SU-DHL-6 (cell line): ENCODE measurements around the gene NCEH1.

Experiments
- H2AFZ ChIP-seq: fragments of 200-600 bp; sonication (generic); 2 replicates; pipeline ENCODE4 v1.6.1; 2014; ENCODE audit warnings: low read depth, mild to moderate bottlenecking, moderate library complexity, mixed read lengths, antibody characterized with exemption, low read length; ENCODE audit not compliant: severe bottlenecking
- H3F3A ChIP-seq: fragments of 200-600 bp; shearing (Covaris generic); 2 replicates; pipeline ENCODE4 v1.6.0; 2016; ENCODE audit warnings: antibody characterized with exemption, mild to moderate bottlenecking; ENCODE audit not compliant: insufficient read depth
- H3K27ac ChIP-seq: fragments of 200-600 bp; sonication (generic); 2 replicates; pipeline ENCODE4 v1.5.1; 2016; ENCODE audit warnings: low read depth, mild to moderate bottlenecking, low read length, moderate library complexity, mixed read lengths
- H3K27me3 ChIP-seq: fragments of 200-600 bp; sonication (generic), shearing (Covaris generic); 2 replicates; pipeline ENCODE4 v1.6.0; 2014; ENCODE audit warnings: mild to moderate bottlenecking, low read length
- H3K36me3 ChIP-seq: fragments of 200-600 bp; sonication (generic); 2 replicates; pipeline ENCODE4 v1.6.1; 2014; ENCODE audit warnings: mild to moderate bottlenecking, low read length, mixed read lengths
- H3K4me2 ChIP-seq: fragments of 300-600, 200-600 bp; shearing (Covaris generic), sonication (generic); 2 replicates; pipeline ENCODE4 v1.6.0; 2014; ENCODE audit warnings: low read length, low read depth, mild to moderate bottlenecking; ENCODE audit not compliant: poor library complexity, severe bottlenecking
- H3K4me3 ChIP-seq: fragments of 200-600 bp; sonication (generic); 2 replicates; pipeline ENCODE4 v1.5.1; 2014; ENCODE audit warnings: antibody characterized with exemption, low read length, mild to moderate bottlenecking, mixed read lengths; ENCODE audit not compliant: insufficient read depth, poor library complexity, severe bottlenecking
- H3K79me2 ChIP-seq: fragments of 200-600 bp; sonication (generic); 2 replicates; pipeline ENCODE4 v1.6.1; 2014; ENCODE audit warnings: mild to moderate bottlenecking, low read length, moderate library complexity; ENCODE audit not compliant: insufficient read depth
- H3K9ac ChIP-seq: fragments of 200-600 bp; sonication (generic); 2 replicates; pipeline ENCODE4 v1.7.0; 2014; ENCODE audit warnings: mild to moderate bottlenecking, low read length
- H3K9me2 ChIP-seq: fragments of 200-600 bp; sonication (generic); replicated peaks from 2 replicates; pipeline ENCODE4 v1.6.1; 2014; ENCODE audit warnings: low read length; ENCODE audit not compliant: insufficient read depth
- H3K9me3 ChIP-seq: fragments of 200-600 bp; sonication (generic); 2 replicates; pipeline ENCODE4 v1.6.1; 2014; ENCODE audit warnings: low read length, mixed read lengths; ENCODE audit not compliant: insufficient read depth
- H4K20me1 ChIP-seq: fragments of 200-600 bp; sonication (generic); 2 replicates; pipeline ENCODE4 v1.6.1; 2014; ENCODE audit warnings: low read depth, mild to moderate bottlenecking, antibody characterized with exemption, low read length, moderate library complexity, mixed read lengths
- EZH2phosphoT487 ChIP-seq: fragments of 200-600 bp; sonication (generic), shearing (Covaris generic); conservative IDR thresholded peaks from 2 replicates; pipeline ENCODE4 v1.6.1; 2018; ENCODE audit warnings: mild to moderate bottlenecking, antibody characterized with exemption, low read length, moderate library complexity, mixed read lengths
- TF ChIP-seq, protein P1 (sequence below): fragments of 200-600 bp; sonication (generic); IDR thresholded peaks from one replicate; pipeline ENCODE4 v1.5.1; 2017; ENCODE audit warnings: antibody characterized with exemption, mild to moderate bottlenecking, low read length, moderate library complexity; ENCODE audit not compliant: insufficient read depth, poor library complexity, severe bottlenecking

NCEH1 gene

DNA sequence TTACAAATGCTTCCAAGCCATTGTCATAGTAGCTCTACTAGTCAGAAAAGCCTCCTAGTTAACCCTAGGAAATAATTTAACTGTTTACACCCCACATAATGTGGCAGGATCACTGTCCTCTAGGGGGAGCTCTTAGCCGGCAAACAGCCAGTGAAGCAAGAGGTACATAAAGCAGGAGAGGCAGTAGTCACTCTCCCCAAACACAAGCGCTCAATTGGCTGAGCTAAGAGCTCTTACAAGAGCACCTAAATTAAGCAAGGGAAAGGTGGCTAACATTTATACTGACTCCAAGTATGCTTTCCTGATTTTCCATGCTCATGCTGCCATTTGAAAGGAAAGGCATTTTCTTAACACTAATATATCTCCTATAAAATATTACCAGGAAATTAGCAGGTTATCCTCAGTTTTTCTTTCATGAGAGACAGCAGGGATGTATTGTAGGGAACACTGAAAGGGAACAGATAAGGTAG is 37.6 kb downstream of the NCEH1 start:
- no peaks in the 10 kb centered on the region for H3K9me3 ChIP-seq
- H3F3A ChIP-seq, result no peaks in the 10 kb centered on the region
- H3K4me3 ChIP-seq, result no peak overlapping the region
- no peaks in the 10 kb centered on the region for H3K27me3 ChIP-seq
- no peaks in the 10 kb centered on the region for H3K79me2 ChIP-seq
- H3K36me3 ChIP-seq, result no peaks in the 10 kb centered on the region
- H4K20me1 ChIP-seq, result no peaks in the 10 kb centered on the region
- no peak for TF ChIP-seq EZH2phosphoT487
- TF ChIP-seq, protein P1, sequence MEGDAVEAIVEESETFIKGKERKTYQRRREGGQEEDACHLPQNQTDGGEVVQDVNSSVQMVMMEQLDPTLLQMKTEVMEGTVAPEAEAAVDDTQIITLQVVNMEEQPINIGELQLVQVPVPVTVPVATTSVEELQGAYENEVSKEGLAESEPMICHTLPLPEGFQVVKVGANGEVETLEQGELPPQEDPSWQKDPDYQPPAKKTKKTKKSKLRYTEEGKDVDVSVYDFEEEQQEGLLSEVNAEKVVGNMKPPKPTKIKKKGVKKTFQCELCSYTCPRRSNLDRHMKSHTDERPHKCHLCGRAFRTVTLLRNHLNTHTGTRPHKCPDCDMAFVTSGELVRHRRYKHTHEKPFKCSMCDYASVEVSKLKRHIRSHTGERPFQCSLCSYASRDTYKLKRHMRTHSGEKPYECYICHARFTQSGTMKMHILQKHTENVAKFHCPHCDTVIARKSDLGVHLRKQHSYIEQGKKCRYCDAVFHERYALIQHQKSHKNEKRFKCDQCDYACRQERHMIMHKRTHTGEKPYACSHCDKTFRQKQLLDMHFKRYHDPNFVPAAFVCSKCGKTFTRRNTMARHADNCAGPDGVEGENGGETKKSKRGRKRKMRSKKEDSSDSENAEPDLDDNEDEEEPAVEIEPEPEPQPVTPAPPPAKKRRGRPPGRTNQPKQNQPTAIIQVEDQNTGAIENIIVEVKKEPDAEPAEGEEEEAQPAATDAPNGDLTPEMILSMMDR, result peak; percentile 96
- H2AFZ ChIP-seq, result no peak overlapping the region
- H3K9ac ChIP-seq, result no peak overlapping the region
- no peak overlapping the region for H3K4me2 ChIP-seq
- H3K27ac ChIP-seq, result no peak overlapping the region
- no peaks in the 10 kb centered on the region for H3K9me2 ChIP-seq

DNA sequence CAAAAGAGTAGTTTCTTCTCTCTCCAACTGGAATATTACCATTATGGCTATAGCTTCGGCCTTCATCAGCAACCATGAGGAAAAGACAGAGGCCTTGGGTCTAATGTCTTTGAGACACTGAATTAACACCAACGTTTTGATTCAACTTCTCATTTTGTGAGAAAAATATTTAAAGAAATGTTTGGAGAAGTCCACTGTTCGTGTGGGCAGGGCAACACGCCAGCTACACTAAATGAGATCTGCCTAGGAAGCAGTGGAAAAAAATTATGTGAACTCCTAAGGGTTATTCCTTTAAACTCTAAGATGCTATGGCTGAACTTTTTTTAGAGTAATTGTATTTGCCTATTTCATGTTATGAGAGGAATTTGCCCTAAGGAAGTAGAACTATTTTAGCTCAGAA is 41.8 kb downstream of the NCEH1 start:
- no peak overlapping the region for H3K4me2 ChIP-seq
- no peak overlapping the region for H3K27ac ChIP-seq
- no peaks in the 10 kb centered on the region for H3K36me3 ChIP-seq
- TF ChIP-seq, protein P1, result no peak
- no peak for TF ChIP-seq EZH2phosphoT487
- H4K20me1 ChIP-seq, result no peaks in the 10 kb centered on the region
- H3F3A ChIP-seq, result no peaks in the 10 kb centered on the region
- no peak overlapping the region for H3K4me3 ChIP-seq
- H3K27me3 ChIP-seq, result no peaks in the 10 kb centered on the region
- no peaks in the 10 kb centered on the region for H3K9me3 ChIP-seq
- no peak overlapping the region for H2AFZ ChIP-seq
- H3K9me2 ChIP-seq, result no peaks in the 10 kb centered on the region
- H3K9ac ChIP-seq, result no peak overlapping the region
- no peaks in the 10 kb centered on the region for H3K79me2 ChIP-seq

DNA sequence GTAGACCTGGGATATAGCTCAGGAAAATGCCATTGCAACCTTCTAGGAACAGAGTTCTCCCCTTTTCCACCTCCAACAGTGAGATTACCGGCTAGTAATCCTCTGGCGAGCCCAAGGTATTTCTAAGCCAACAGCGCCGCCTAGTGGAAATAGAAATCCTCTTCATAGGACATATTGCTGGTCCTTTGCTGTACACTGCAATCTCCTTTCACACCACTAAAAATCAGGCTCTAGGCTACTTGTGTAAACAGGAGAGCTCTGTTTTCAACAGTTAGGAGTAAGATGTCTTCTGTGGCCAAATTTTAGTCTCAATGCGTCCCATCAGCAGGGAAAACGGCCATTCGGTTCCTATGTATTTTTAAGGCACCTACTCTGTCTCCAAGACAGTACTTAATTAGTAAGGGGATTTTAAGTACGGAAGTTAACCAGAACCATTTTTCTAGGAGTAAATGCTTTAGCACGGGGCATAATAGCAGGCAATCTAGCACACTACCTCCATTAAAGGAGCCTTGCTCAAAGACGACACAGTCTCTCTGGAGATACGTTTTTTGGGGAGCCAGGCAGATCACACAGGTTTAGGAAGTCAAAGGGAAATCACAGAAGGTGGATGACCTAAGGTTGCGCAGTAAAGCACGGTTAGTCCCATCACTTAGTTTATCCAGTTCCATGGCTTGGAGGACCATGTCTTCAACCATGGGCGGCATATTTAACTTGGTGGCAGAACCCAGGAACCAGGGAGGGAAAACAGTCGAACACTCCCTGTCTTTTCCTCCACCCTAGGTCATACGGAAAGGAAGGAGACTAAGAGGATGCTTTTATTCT is 43.8 kb downstream of the NCEH1 start:
- H3K4me3 ChIP-seq, result no peak overlapping the region
- no peaks in the 10 kb centered on the region for H3F3A ChIP-seq
- no peaks in the 10 kb centered on the region for H4K20me1 ChIP-seq
- no peak overlapping the region for H3K27ac ChIP-seq
- no peaks in the 10 kb centered on the region for H3K9me3 ChIP-seq
- no peak overlapping the region for H3K4me2 ChIP-seq
- H3K9ac ChIP-seq, result no peak overlapping the region
- H2AFZ ChIP-seq, result no peak overlapping the region
- H3K9me2 ChIP-seq, result no peaks in the 10 kb centered on the region
- TF ChIP-seq EZH2phosphoT487, result no peak
- TF ChIP-seq, protein P1, result peak; percentile 71
- no peaks in the 10 kb centered on the region for H3K27me3 ChIP-seq
- no peaks in the 10 kb centered on the region for H3K79me2 ChIP-seq
- H3K36me3 ChIP-seq, result no peaks in the 10 kb centered on the region
